Activated CD8-positive, alpha-beta memory T cell treated with anti-CD3 and anti-CD28 coated beads, Interleukin-2, amount 50 U/mL, for 4 hours (primary cell): ENCODE measurements around the gene MTFMT.
A peak's percentile ranks its signal among the peaks of the same experiment; 100 is the strongest.
"Not testable (repeated sequence)": the region's sequence is repeated elsewhere in the genome, so short reads cannot be mapped to it uniquely, and the experiment has no call there.

Source experiments
- DNase-seq: peaks from one replicate; pipeline ENCODE4 v3.0.0-alpha.2; 2020

The MTFMT gene

DNA sequence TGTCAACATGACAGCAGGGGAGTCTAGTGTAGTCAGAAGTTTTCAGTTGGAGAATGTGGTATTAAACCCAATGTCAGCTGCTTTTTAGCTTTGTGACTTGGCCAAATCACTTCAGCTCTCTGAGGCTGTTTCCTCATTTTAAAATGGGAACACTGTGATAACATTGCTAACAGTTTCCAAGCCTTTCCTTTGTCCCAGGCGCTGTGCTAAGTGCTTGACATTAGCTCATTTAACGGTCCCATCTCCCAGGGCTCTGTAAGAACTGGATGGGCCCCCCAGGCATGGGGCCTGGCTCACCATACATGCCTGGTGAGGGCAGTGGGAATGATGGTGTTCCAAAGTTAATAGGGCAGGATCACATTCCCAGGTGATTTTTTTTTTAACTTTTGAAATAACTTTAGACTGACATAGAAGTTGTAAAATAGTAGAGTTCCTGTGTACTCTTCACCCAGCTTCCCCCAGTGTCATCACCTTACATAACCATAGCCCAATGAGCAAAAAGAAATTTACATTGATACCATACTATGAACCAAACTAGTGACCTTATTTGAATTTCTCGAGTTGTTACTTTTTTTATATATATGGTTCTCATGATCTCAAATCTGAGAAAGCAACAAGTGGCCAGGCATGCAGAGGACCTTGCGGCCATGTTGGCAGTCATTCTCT, 30.6 kb upstream of the MTFMT start:
- DNase-seq: no peak

DNA sequence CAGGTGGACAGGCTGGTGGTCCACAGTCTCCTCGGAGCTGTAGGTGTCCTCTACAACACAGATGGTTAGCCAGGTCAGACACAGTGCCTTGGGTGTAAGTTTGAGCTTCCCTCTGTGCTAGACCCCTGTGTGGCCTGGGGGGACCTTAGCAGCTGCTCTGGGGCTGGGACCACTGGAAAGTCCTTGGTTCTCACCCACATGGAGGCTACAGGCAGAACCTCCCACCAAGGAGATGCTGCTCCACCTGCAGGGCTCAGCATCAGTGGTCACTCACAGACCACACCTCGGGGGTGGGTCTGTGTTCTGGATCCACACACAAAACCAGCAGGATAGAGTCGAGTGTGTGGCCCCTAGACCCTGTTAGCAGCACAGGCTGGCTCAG, 29.9 kb upstream of the MTFMT start:
- DNase-seq: no peak

DNA sequence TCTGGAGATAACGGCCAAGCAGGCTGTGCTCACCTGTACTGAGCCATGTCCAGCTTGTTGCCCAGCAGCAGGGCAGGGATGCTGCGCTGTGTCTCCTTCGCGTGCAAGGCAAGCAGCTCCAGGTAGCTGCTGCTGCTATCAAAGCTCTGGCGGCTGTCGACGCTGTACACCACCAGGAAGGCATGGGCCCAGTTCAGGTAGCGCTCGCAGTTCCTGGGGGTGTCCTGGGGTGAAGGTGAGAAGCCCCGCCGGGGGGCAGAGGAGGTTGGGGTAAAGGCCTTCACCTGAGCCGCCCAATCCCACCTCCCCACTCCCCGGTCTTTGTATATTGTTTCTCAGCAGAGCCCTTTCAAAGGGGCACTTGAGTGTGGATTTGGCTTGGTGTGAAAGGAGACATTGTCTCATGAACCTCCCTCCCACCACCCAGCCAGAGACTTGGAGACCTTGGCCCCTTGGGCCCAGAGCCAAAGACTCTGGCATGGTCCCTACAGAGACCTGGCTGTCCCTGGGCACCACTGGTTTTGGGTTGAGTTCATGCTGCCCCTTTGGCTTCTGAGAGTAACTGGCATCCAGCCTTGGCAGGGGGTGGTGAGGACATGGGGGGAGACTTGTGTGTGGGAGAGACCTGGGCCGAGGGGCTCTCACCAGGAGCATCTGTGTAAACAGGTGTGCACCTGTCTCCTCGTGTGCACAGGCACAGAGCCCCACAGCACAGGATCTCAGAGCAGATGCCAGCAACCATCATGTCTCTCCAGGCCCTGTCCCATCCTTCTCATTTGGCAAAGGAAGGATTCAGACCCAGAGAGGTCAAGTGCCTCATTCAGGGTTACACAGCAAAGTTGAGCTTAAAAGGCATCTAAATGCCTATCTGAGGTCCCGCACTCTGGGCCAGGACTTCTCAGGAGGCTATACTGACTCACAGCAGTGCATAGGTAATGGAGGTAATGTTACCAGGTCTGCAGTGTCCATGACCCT, 29.2 kb upstream of the MTFMT start:
- DNase-seq: no peak

DNA sequence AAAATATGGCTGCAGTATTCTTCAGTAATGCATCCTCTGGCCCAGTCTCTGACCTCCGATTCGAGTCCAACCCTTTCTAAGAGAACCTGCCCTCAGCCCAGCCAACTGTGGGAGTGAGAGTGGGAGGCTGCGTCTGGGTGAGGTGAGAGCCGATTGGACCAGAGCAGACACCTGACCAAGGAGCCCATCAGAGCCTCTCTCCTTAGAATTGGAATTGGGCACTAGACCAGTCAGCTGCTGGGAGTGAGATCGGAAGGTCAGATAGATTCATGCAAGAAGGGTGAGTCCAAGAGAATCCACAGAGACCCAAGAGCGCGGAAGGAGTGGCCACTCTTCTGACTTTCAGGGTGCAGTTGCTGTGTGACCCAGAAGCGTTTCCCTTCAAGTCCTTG, 28.1 kb upstream of the MTFMT start:
- DNase-seq: no peak

DNA sequence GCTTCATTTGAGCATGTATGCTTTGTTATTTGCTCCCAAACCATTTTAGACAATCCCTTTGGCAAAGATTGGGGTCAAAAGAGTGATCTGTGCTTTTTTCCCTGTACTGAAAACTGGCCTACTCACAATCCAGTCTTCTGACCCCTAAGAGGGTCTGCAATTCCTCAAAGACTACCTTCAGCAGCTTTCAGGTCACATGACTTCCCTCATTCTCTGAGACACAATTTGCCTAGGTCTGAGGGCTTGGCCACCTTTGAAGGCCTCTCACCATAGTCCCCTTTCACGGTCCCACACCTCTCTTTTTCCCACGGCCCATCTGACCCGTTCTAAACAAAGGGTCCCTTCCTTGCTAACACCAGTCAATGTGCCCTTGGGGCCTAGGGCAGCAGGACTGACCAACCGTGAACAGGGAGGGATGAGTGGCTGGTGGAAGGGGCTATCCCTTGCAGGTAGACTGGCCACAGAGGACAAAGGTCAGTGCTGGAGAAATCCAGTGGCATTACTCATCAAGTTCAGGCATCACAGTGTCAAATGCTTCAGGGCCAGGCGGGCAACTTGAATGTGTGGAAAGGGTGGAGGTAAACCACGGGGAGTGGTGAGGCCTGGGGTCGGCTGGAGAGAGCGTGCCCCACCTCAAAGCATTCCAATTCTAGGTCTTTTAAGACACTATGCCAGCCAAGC, 27.6 kb upstream of the MTFMT start:
- DNase-seq: no peak

DNA sequence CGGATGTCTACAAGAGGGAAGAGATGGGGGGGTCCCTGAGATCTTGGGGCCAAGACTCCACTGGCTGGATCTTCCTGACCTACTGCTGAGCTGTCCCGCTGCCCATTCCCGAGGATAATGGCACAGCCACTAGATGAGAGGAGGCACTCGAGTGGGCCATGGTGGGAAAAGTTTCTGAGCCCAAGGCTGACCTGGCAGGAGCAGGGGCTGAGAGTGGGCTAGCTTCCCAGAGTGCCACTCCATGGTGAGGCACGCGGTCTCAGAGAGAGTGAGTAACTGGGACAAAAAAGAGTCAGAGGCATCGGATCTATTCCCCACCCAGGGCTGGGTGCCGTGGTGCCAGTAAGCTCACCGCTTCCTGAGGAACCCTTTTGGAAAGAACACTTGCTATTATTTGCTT, 26.7 kb upstream of the MTFMT start:
- DNase-seq: no peak

DNA sequence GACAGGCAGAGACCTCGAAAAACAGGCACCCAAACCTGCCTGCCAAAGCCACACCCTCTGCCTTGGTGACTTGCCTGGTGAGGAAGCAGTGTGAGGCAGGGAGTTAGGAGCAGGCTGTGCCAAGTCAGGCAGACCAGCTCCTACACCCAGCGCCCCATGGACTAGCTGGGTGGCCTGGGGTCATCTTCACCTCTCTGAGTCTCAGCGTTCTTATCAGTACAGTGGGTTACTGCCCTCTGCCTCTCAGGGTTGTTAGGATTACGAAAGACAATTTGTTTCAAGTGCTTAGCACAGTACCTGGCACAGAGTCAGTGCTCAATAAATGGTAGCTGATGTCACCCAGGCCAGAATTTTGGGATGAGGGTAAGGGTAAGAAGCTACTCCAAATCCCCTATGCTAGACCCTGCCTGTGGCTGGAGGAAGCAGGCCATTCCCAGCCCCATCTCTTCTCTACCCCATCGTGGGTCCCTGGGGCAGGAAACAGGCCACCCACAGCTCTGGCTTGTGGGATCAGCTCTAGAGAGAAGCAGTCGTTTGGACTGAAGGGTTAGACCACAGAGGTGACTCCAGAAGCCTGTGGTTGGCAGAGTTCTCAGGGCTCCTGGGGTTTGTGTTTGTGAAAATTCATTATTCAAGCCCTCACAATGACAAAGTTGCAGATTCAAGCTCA, 25.9 kb upstream of the MTFMT start:
- no peak for DNase-seq

DNA sequence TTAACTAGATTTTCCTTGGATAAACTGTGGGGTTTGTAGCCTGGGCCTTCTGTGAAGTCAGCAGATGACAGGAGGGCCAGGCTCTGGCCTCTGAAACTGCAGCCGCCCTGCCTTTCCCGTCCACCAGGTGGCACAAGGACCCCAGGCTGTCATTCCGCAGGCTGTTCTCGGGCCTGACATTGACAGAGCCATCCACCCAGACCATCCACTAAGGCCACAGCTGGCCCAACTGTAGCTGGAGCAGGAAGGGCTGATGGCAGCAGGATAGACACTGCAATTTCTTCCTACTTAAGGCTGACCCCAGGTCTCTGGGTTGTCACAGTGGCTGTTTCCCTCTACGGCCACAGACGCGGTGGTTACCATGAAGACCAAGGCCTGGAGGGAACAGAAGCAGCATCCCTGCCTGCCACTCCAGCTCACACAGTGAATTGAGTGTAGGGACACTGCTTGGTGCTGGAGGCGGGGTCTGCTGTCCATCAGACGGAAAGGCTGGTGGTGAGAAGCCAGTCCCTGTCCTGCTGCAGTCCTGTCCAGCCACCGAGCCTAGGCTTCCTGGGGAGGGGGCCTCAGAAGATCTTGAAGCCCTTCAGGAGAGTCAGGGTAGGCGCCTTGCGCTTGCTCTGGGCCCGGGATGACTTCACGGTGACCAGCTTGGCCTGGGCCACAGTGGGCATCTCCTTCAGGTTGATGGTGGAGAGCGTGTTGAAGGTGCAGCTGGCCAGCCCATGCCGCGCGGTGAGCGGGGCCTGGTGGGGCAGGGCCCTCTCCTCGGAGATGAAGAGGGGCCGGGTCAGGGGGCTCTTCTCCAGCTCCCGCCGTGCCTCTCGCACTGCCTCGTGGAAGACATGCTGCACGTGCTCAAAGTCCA, 25.1 kb upstream of the MTFMT start:
- peak; percentile 54 for DNase-seq

DNA sequence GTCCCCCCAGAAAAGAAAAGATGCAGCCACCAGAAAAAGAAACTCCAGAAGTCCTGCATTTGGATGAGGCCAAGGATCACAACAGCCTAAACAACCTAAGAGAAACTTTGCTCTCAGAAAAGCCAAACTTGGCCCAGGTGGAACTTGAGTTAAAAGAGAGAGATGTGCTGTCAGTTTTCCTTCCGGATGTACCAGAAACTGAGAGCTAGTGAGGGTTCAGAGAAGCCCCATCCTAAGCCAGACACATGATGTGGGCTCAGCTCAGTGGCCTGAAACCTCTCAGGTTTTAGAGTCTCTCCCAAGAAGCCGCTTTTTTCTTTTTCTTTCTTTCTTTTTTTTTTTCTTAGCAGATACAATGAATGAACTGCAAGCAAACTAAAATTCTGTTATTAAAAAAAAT, 23.5 kb upstream of the MTFMT start:
- DNase-seq: no peak

DNA sequence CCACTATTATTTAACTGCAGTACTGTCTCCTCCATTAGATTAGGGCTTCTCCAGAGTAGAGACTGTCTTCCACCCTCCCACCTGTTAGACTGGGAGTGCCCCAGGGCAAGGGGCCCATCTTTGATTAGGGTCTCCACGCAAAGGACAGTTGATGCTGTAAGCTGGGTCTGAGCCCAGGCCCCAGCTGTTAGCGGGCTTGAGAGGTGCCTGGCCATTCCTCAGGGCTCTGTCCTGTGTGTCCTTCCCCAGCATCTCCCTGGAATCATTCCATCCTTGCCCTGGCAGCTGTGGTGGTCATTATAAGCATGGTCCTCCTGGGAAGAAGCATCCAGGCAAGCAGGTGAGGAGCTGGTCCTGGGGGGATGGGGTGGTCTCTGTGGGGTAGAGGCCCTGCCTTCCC, 21.8 kb upstream of the MTFMT start:
- no peak for DNase-seq

DNA sequence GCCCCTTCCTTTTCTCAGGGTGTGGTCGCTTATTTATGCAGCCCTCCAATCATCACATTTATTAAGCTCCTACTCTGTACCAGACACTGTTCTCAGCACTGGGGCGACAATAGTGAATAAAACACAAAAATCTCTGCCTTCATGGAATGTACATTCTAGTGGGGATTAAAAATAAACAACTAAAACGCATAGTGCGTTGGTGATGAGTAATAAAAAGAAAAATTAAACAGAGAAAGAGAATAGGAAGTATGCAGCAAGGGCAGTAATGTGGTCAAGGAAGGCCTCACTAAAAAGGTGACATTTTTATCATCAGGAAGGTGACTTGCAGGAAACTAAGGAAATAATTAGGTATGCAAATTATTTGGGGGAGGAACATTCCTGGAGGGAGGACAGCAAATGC, 20.8 kb upstream of the MTFMT start:
- no peak for DNase-seq

DNA sequence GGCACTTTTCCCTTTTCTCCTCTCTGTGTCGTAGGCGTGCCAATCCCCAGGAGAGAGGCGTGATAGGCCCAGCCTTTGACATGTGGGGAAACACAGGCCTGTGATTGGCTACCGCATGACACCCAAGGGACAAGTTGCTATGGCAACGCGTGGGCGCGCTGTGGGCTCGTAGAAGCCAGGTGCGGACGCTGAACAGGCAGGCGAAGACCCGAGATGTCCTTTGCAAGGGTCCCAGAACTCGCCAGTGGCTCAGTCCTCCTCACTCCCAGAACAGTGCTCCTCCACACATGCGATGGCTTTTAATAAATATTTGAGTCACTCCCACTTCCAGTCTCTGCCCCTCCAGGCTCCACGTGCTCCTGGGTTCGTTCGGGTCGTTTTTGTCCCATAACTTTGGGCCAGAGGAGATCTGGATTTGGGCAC, 20.0 kb upstream of the MTFMT start:
- peak; percentile 89 for DNase-seq

DNA sequence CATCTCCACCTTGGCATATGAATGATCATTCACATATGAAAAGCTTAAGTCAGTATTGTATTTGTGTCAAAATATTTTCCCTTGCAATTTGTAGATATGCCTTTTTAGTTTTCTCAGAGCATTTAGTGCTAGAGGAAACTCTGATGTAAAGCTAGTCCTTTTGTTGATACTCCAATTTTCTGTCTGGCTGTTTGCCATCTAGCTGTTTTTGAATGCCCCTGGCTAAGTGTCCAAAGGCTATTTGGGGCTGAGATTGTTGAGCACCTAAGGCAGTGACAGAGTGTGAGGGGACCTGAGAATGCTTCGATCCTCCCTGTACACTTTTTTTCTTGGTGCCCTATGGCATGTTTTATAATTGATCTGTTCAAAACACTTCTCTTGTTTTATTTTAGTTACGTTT, 18.8 kb upstream of the MTFMT start:
- no peak for DNase-seq

DNA sequence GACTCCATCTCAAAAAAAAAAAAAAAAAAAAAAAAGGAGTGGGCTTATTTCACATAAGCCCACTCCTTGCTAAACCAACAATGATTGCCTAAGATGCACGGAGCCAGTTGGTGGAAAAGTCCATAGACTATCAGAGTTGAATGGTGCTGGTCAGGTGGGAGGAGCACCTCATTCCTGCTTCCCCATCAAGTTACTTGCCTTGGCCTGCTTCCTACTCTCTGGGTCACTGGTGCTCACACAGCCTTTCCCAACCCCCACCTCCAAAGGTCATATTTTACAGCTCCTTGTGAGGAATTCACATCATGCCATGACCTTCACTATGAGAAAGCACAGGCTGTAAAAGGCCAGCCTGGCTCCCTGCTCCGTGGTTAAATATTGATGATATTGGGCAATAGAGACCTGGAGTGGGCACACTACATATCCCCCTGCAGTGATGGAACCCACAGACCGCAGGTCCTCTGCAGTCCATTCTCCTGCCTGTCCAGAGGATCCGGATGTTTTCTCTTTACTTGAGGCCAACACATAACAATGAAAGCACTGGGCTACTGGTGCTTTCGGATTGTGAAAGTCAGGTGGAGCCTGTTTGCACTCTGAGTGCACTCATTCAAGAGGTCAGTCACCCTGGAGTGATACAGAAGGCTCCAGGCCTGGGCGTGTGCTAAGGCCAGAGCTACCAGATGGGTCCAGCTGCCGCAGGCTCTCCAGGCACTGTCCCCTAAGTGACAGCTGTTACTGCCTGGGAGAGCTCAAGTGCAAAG, 15.5 kb upstream of the MTFMT start, which contains the start of gene SLC51B:
TSS of gene SLC51B (plus strand) at position 664 of the 758 bp plus-strand sequence. CDS start 4,618 bp downstream, outside the sequence.
- no peak for DNase-seq

DNA sequence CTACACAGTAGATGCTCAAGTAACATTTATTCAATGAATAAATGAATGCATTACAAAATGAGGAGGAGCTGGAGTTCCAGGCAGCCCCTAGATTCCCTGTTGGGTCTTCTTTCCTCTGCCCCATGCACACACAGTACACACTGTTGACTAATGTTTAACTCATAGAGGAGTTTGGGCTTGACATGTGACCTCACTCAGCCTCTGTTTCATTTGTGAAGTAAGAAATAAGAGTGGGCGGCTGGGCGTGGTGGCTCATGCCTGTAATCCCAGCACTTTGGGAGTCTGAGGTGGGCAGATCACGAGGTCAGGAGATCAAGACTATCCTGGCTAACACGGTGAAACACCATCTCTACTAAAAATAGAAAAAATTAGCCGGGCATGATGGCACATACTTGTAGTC, 14.8 kb upstream of the MTFMT start:
- DNase-seq: not testable (repeated sequence)

DNA sequence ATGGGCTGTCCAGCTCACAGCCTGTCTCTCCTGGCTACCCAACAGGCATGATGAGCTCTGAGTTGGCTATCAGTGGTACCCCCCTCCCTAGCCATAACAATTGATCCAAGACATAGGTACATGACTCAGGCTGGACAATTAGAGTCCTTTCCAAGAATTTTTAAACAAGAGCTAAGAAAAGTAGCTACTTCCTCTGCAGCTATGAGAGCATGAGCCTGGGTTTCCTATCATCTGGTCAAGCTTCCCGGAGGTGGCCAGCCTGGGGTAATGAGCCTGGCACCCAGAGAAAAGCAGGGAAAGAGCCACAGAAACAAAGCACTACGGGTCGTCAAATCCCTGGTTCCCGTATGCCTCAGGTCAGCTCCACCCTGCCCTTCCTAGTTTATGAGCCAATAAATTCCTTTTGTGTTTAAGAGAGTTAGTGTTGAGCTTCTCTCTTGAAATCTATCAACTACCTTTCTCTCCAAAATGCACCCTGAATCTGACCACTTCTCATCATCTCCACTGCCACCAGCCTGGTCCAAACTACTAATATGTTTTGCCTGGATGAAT, 13.4 kb upstream of the MTFMT start:
- no peak for DNase-seq

DNA sequence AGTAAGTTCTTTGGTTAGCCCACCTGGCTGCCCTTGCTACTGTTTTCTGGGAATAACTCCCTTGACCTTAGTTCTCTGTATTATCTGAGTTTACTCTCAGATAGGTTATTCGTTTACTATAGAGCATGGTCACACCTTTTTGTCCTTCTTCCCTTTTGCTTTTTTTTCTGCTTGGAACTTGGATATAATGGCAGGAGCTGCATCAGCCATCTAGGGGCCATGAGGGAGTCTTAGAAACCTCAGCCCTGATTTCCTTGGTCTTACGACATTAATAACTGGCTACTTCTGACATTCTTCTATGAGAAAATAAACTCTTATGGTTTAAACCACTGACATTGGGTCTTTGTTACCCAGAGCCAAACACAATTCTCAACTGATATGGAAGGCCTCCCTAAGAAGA, 12.3 kb upstream of the MTFMT start:
- no peak for DNase-seq

DNA sequence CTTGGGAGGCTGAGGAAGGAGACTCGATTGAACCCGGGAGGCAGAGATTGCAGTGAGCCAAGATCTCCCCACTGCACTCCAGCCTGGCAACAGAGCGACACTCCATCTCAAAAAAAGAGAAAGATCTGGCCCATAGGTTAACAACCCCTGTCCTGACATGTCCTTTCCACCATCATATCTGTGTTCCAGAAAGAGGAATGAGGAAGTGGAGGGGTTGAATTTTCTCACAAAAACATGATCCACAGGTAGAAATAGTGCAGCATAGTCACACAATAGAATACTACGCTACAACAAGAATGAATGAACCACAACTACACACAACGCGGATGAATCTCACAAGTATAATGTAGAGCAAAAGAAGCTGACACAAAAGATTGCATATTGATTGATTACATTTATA, 11.0 kb upstream of the MTFMT start:
- no peak for DNase-seq

DNA sequence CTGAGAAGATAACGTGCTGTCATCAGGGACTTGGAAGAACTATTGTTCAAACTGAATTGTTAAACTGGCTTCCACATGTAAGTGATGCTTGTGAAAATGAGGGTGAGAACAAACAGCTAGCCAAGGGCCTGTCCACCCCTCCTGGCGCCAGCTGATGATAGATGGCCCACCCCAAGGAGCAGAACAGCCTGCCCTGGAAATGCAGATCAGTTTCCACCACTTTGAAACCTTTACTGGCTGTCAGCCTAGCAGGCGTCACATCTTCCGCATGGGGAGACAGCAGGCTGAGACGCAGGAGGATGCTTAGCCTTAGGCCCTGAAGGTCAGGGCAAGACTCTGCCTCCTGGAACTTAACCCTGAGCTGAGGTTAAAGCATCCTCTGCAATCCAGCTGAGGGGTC, 9.4 kb upstream of the MTFMT start:
- no peak for DNase-seq

DNA sequence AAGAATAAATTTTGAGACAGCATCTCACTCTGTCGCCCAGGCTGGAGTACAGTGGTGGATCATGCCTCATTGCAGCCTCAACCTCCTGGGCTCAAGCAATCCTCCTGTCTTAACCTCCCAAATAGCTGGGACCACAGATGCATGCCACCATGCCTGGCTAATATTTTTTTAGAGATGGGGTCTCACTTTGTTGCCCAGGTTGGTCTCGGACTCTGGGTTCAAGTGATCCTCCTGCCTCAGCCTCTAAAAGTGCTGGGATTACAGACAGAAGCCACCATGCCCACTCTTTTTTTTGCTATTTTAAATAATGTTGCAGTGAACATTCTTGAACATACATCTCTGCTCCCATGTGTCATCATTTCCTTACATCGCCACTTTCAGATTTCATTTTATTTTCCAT, 9.0 kb upstream of the MTFMT start:
- DNase-seq: no peak

DNA sequence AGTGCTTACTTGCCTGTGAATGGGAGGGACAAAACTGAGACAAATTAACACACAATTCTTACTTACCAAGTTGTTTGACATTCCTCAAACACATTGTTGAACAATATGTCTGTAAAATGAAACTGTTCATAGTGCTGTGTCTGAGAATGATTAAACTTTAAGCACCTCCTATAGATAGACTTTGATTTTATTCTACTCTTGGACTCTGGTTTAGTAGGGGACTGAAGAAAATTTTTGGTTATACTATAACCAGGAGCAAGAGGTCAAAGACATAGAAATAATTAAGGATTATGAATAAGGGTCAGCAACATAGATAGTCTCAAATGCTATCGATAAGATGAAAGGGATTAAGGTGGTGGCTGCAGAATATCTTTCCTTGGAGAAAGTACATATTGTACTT, 7.9 kb upstream of the MTFMT start:
- DNase-seq: no peak
